Common myeloid progenitor, CD34-positive (primary cell): ENCODE data around the gene MTFP1.
"Not testable (repeated sequence)": the region's sequence is repeated elsewhere in the genome, so short reads cannot be mapped to it uniquely, and the experiment has no call there.

Source experiments
- CTCF ChIA-PET: fragments of 350-600 bp; sonication (Branson Sonifier 250); formaldehyde crosslinking; loops from one replicate; lab custom pipeline; 2021; ENCODE audit warnings: antibody characterized with exemption; lab: Charles Lee
- POLR2A ChIA-PET: fragments of 350-600 bp; sonication (Branson Sonifier 250); formaldehyde crosslinking; loops from one replicate; lab custom pipeline; 2021; ENCODE audit warnings: antibody characterized with exemption; lab: Charles Lee
- DNase-seq, 3 donors: peaks; one replicate each; pipeline versions ENCODE4 v3.0.0 to v3.0.0-alpha.2; 2013
- H3K27ac ChIP-seq, 2 experiments: 1 replicate in 1 of 2; 2 replicates in 1 of 2; pipeline ENCODE4 v1.7.0; 2013; ENCODE audit warnings: inconsistent platforms in 2 of 2, low read length in 2 of 2, mild to moderate bottlenecking in 2 of 2, low read depth in 1 of 2, moderate library complexity in 1 of 2; ENCODE audit not compliant: severe bottlenecking in 2 of 2, insufficient read depth in 1 of 2, poor library complexity in 1 of 2
- H3K27me3 ChIP-seq, 5 experiments: replicated peaks in 2 of 5; 1 replicate in 3 of 5; 2 replicates in 2 of 5; pipeline versions ENCODE4 v1.6.1 to v1.7.0; 2013; ENCODE audit warnings: low read length in 4 of 5, mild to moderate bottlenecking in 2 of 5, moderate library complexity in 2 of 5, inconsistent platforms in 1 of 5; ENCODE audit not compliant: insufficient read depth in 5 of 5, control insufficient read depth in 4 of 5
- H3K36me3 ChIP-seq, 4 experiments: 1 replicate in 2 of 4; 2 replicates in 2 of 4; pipeline versions ENCODE4 v1.6.1 to v1.7.0; 2013; ENCODE audit warnings: low read length in 3 of 4, control low read depth in 1 of 4, mild to moderate bottlenecking in 1 of 4; ENCODE audit not compliant: control insufficient read depth in 4 of 4, insufficient read depth in 4 of 4
- H3K4me1 ChIP-seq, 4 experiments: 1 replicate in 3 of 4; 2 replicates in 1 of 4; pipeline versions ENCODE4 v1.6.1 to v1.7.1; 2013; ENCODE audit warnings: low read length in 3 of 4, mild to moderate bottlenecking in 3 of 4, control low read depth in 1 of 4, inconsistent platforms in 1 of 4, moderate library complexity in 1 of 4; ENCODE audit not compliant: control insufficient read depth in 4 of 4, insufficient read depth in 4 of 4; ENCODE audit errors: control extremely low read depth in 1 of 4
- H3K4me3 ChIP-seq, 7 experiments: 1 replicate in 4 of 7; 2 replicates in 3 of 7; pipeline versions ENCODE4 v1.5.1 to v1.7.0; 2013; ENCODE audit warnings: mild to moderate bottlenecking in 7 of 7, low read length in 6 of 7, moderate library complexity in 6 of 7, inconsistent platforms in 2 of 7, low read depth in 2 of 7, control low read depth in 1 of 7; ENCODE audit not compliant: insufficient read depth in 4 of 7, control insufficient read depth in 1 of 7; ENCODE audit errors: extremely low read depth in 1 of 7
- H3K9me3 ChIP-seq, 5 experiments: 1 replicate in 4 of 5; 2 replicates in 1 of 5; pipeline versions ENCODE4 v1.6.1 to v1.7.1; 2013; ENCODE audit warnings: low read length in 4 of 5, mild to moderate bottlenecking in 2 of 5, inconsistent platforms in 1 of 5, low read depth in 1 of 5, moderate library complexity in 1 of 5; ENCODE audit not compliant: control insufficient read depth in 4 of 5, insufficient read depth in 2 of 5; ENCODE audit errors: control extremely low read depth in 1 of 5
- WGBS: methylation state at CpG from one replicate; pipeline ENCODE4 v1.1.5; 2013; ENCODE audit not compliant: insufficient coverage; 5-methylcytosine and 5-hydroxymethylcytosine counted together

The MTFP1 gene

GRCh38 chr22:30402028-30402765 is 23.4 kb upstream of the MTFP1 start:
- no peaks in the 10 kb centered on the region for H3K9me3 ChIP-seq
- no peak overlapping the region for H3K27ac ChIP-seq
- peaks cover 0 to 31% (median 14%) of the 10 kb centered on the region in 5 experiments for H3K27me3 ChIP-seq
- peaks cover 0 to 28% (median 4%) of the 10 kb centered on the region in 4 experiments for H3K4me1 ChIP-seq
- DNase-seq = no peak
- CTCF ChIA-PET = interaction anchor here (0.6 to 1.4 kb wide), 3 partner anchors 10 to 294 kb away, joined by 3 to 4 read pairs (median 4); no protein-coding TSS in a partner anchor
- POLR2A ChIA-PET = interaction anchor here (0.5 kb wide), 1 partner anchor 42 kb away, joined by 3 read pairs; no protein-coding TSS in a partner anchor
- H3K4me3 ChIP-seq = no peak overlapping the region
- no peaks in the 10 kb centered on the region for H3K36me3 ChIP-seq
- WGBS = 92% methylated on average over 2 of the region's 5 CpGs

- H3K4me3 ChIP-seq, H3K36me3 ChIP-seq, DNase-seq, POLR2A ChIA-PET, H3K9me3 ChIP-seq, H3K27ac ChIP-seq: not testable (repeated sequence)
- WGBS = 93% methylated on average over 3 of the region's 5 CpGs
- CTCF ChIA-PET = interaction anchor here (0.6 to 1.4 kb wide), 3 partner anchors 11 to 575 kb away, joined by 3 to 4 read pairs (median 3); no protein-coding TSS in a partner anchor
- peaks cover 0 to 26% (median 11%) of the 10 kb centered on the region in 5 experiments for H3K27me3 ChIP-seq
- peaks cover 0 to 23% (median 0%) of the 10 kb centered on the region in 4 experiments for H3K4me1 ChIP-seq
These were observed 22.8 kb upstream of the MTFP1 start for GRCh38 chr22:30402766-30403104.

GRCh38 chr22:30404307-30404706 is 21.3 kb upstream of the MTFP1 start:
- peaks cover 0 to 10% (median 0%) of the 10 kb centered on the region in 5 experiments for H3K27me3 ChIP-seq
- ChIA-PET POLR2A (no interaction called here), CTCF (interaction anchor here (1.3 kb wide), 1 partner anchor 12 kb away, joined by 3 read pairs; no protein-coding TSS in a partner anchor)
- H3K27ac ChIP-seq = no peak overlapping the region
- H3K4me3 ChIP-seq = no peak overlapping the region
- peaks cover 0 to 21% (median 3%) of the 10 kb centered on the region in 4 experiments for H3K4me1 ChIP-seq
- no peaks in the 10 kb centered on the region for H3K9me3 ChIP-seq
- no peak for DNase-seq
- 95% methylated on average over 6 of the region's 6 CpGs for WGBS
- H3K36me3 ChIP-seq = peaks cover 0 to 2% (median 0%) of the 10 kb centered on the region in 4 experiments

GRCh38 chr22:30405731-30406130 is 19.8 kb upstream of the MTFP1 start:
- Histone ChIP-seq H3K36me3 (peaks cover 0 to 2% (median 0%) of the 10 kb centered on the region in 4 experiments), H3K27ac (no peak overlapping the region), H3K4me3 (no peak overlapping the region), H3K9me3 (no peaks in the 10 kb centered on the region), H3K4me1 (peaks cover 0 to 18% (median 3%) of the 10 kb centered on the region in 4 experiments), H3K27me3 (no peaks in the 10 kb centered on the region)
- ChIA-PET CTCF (interaction anchor here (2.1 kb wide), 1 partner anchor 14 kb away, joined by 13 read pairs; no protein-coding TSS in a partner anchor), POLR2A (no interaction called here)
- DNase-seq = no peak
- WGBS = 100% methylated on average over 1 of the region's 4 CpGs

GRCh38 chr22:30406400-30406799 is 19.2 kb upstream of the MTFP1 start:
- peaks cover 0 to 18% (median 3%) of the 10 kb centered on the region in 4 experiments for H3K4me1 ChIP-seq
- no peak overlapping the region for H3K27ac ChIP-seq
- DNase-seq = no peak
- H3K27me3 ChIP-seq = no peaks in the 10 kb centered on the region
- H3K9me3 ChIP-seq = no peaks in the 10 kb centered on the region
- peaks cover 0 to 2% (median 0%) of the 10 kb centered on the region in 4 experiments for H3K36me3 ChIP-seq
- POLR2A ChIA-PET = no interaction called here
- WGBS = 89% methylated on average over 5 of the region's 6 CpGs
- CTCF ChIA-PET = interaction anchor here (0.8 to 2.1 kb wide), 2 partner anchors 15 kb away, joined by 5 to 13 read pairs; no protein-coding TSS in a partner anchor
- no peak overlapping the region for H3K4me3 ChIP-seq

GRCh38 chr22:30408388-30409102 is 17.0 kb upstream of the MTFP1 start:
- 83% methylated on average over 13 of the region's 13 CpGs for WGBS

More at GRCh38 chr22:30408388-30409102, 17.0 kb upstream of the MTFP1 start:
- Histone ChIP-seq H3K36me3 (peaks cover 0 to 2% (median 0%) of the 10 kb centered on the region in 4 experiments), H3K27ac (no peak overlapping the region), H3K4me1 (peaks cover 0 to 7% (median 3%) of the 10 kb centered on the region in 4 experiments), H3K4me3 (no peak overlapping the region), H3K9me3 (no peaks in the 10 kb centered on the region), H3K27me3 (no peaks in the 10 kb centered on the region)
- CTCF ChIA-PET = interaction anchor here (1.6 kb wide), 1 partner anchor 37 kb away, joined by 4 read pairs; no protein-coding TSS in a partner anchor
- peak in 2 of 3 donors; percentile 19 to 38 for DNase-seq
- POLR2A ChIA-PET = no interaction called here
